Airway epithelial cell (primary cell): ENCODE measurements around the gene INSRR. TPM values are rescaled to one million over a fixed set of nuclear protein-coding genes. Genes with fewer than 3 reads are reported as not detected.

Experiments
- total RNA-seq: library from RNA; depleted of rRNA; stranded (reverse); fragments of >200 nt; gene quantifications from 2 replicates; pipeline ENCODE4 v1.2.3, GENCODE V29; 2015

INSRR gene
- total RNA-seq, result not detected in 2 replicates

GRCh38 chr1:156858959-156859522 is at the start of gene INSRR:
Gene INSRR (minus strand): TSS chr1:156859117. CDS start chr1:156858621, 496 bp downstream.

DNA sequence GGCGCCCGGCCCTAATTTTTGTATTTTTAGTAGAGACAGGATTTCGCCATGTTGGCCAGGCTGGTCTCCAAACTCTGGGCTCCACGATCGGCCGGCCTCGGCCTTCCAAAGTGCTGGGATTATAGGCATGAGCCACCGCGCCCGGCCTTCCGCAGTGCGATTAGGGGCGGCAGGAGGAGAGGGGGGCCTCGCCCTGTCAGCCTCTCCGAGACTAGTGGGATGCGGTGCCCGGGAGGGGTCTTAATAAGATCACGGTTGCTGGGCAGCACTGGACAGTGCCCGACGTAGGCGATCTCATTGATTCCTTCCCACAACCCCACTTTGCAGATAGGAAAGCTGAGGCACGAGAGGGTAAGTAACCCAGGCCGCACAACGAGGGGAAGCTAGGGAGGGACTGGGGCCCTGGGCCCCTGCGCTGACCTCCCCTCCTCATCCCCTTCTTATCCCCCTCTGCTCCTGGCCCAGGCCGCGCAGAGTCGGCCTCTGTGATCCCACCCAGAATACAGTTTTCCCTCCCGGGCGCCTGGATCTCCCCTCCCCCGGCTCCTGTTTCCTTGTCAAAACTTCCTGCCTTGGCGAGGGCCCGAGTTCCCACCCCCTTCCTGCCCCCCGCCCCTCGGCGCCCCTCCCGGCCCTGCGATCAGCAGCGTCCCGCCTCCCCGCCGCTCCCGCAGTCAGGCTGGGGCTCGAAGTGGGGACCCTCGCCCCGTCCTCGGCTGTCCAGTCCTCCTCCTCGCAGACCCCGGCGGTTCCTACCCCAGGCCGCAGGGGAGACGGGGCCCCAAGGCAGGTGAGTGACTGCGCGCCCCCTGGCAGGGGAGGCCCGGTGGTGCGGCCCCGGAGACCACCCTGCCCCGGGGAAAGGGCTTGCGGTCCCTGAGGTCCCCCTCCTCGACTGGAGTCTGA is 34.4 kb upstream of the INSRR start, which contains the start of gene PEAR1:
Gene PEAR1, plus strand, starts transcription at position 671 of the 906 bp plus-strand sequence. CDS start 10,209 bp downstream, outside the sequence.

DNA sequence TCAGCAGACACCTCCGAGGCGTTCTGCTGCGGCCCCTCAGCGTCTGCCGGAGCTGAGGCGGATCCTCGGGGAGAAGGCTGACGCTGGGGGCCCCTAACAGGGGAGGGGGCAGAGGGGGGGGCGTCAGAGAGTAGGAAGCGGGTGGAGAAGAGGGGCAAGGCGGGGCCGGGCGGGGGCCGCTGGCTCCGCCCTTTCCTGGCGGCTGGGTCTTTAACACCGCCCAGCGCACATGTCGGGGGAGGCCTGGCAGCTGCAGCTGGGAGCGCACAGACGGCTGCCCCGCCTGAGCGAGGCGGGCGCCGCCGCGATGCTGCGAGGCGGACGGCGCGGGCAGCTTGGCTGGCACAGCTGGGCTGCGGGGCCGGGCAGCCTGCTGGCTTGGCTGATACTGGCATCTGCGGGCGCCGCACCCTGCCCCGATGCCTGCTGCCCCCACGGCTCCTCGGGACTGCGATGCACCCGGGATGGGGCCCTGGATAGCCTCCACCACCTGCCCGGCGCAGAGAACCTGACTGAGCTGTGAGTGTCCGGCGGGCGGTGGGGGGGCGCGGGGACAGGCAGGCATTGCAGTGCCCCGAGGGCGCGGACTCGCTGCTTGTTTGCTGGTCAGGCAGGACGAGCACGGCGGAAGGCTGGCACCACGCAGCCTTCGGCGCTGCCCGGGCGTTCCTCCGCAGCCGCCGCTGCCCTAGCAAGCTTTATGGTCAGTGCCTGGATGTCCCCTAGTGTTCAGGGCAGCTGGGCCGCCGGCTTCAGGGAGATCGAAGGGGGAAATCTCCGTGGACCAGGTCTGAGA is 1.9 kb upstream of the INSRR start, which contains the start of gene NTRK1:
Gene NTRK1, plus strand, starts transcription at position 238 of the 796 bp plus-strand sequence. Its CDS starts 70 bp downstream, at position 308.

DNA sequence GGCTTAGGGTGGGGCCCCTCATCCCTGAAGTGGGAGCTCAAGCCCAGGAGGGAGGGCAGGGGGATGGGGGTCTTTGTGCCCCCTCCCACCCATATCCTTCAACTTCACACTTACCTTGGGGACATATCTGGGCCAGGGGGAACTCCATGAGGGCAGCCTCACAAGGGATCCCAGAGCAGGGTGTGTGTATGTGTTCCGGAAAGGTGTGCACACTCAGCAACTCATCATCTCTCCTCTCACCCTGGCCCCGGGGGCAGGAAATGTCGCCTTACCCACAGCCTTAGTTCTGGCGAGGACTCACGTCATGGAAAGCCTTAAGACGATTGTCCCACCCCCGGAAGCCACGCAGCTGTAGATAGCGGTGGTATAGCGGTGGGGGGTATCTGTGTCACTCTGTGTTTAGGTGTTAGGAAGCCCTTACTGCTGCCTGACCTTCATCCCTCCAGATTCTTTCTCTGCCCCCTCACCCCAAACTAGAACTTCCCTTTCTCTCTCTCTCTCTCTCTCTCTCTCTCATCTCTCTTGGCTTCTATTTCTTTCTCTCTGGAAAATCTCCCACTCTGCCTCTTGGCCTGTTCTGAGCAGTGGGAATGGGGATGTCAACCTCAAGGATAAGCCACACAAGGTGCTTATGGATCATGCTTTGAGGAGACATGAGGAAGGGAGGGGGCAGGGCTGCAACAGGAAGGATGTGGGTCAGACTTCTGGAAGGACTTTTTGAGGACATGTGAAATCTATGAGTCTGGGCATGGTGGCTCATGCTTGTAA is 42.2 kb downstream of the INSRR start, which contains the start of gene SH2D2A:
Gene SH2D2A, minus strand, starts transcription at position 288 of the 768 bp plus-strand sequence. Its CDS starts 140 bp downstream, at position 148.

Other genes starting within 250 kb of the INSRR start
- not detected in 2 replicates for gene HAPLN2, start 239.7 kb downstream of the INSRR start, total RNA-seq
- gene BCAN, start 217.0 kb downstream of the INSRR start, total RNA-seq, result not detected in 2 replicates
- gene NES, start 181.7 kb downstream of the INSRR start, total RNA-seq, result 0.85 and 0.93 TPM in 2 replicates
- 446 and 591 TPM in 2 replicates for gene CRABP2, start 153.5 kb downstream of the INSRR start, total RNA-seq
- 17.6 and 22.0 TPM in 2 replicates for gene METTL25B, start 130.6 kb downstream of the INSRR start, total RNA-seq
- gene ISG20L2, start 130.4 kb downstream of the INSRR start, total RNA-seq, result 28.4 and 37.9 TPM in 2 replicates
- 76.9 and 94.0 TPM in 2 replicates for gene MRPL24, start 118.0 kb downstream of the INSRR start, total RNA-seq
- 332 and 365 TPM in 2 replicates for gene HDGF, start 107.4 kb downstream of the INSRR start, total RNA-seq
- gene PRCC, start 91.6 kb downstream of the INSRR start, total RNA-seq, result 40.3 and 43.9 TPM in 2 replicates
- gene SH2D2A, start 42.3 kb downstream of the INSRR start, total RNA-seq, result 1.8 and 2.5 TPM in 2 replicates
- not detected in 2 replicates for gene NTRK1, start 1.7 kb upstream of the INSRR start, total RNA-seq
- gene PEAR1, start 34.6 kb upstream of the INSRR start, total RNA-seq, result 5.0 and 6.3 TPM in 2 replicates
- gene LRRC71, start 61.5 kb upstream of the INSRR start, total RNA-seq, result not detected in 2 replicates
- 9.4 and 14.8 TPM in 2 replicates for gene ARHGEF11, start 186.6 kb upstream of the INSRR start, total RNA-seq
- not detected in 2 replicates for gene ETV3L, start 240.7 kb upstream of the INSRR start, total RNA-seq